CD14-positive monocyte (primary cell): Measurements from ENCODE around the gene GAN. TPM values are rescaled to one million over a fixed set of nuclear protein-coding genes. Genes with fewer than 3 reads are reported as not detected.

Source experiments
- DNase-seq, 3 donors: peaks; one replicate each; pipeline ENCODE4 v3.0.0-alpha.2; 2011 to 2022
- H2AFZ ChIP-seq: 2 replicates; pipeline ENCODE4 v1.6.0; 2012; ENCODE audit warnings: mild to moderate bottlenecking, low read depth, low read length, inconsistent platforms; ENCODE audit not compliant: insufficient read depth, poor library complexity, severe bottlenecking
- H3K27ac ChIP-seq, 2 donors: 1 replicate in 1 of 2; 2 replicates in 1 of 2; pipeline ENCODE4 v1.5.1; 2012 to 2013; ENCODE audit warnings: low read length in 2 of 2, control low read depth in 1 of 2, inconsistent platforms in 1 of 2, low read depth in 1 of 2, mild to moderate bottlenecking in 1 of 2
- H3K27me3 ChIP-seq, 2 donors: one replicate each; pipeline versions ENCODE4 v1.6.0 to v1.6.1; 2011 to 2013; ENCODE audit warnings: low read length in 2 of 2; ENCODE audit not compliant: control insufficient read depth in 2 of 2, insufficient read depth in 2 of 2
- H3K36me3 ChIP-seq, 2 donors: replicated peaks in 1 of 2; 1 replicate in 1 of 2; 2 replicates in 1 of 2; pipeline versions ENCODE4 v1.5.1 to v1.6.1; 2012 to 2013; ENCODE audit warnings: low read length in 2 of 2, control low read depth in 1 of 2, inconsistent platforms in 1 of 2, mild to moderate bottlenecking in 1 of 2; ENCODE audit not compliant: insufficient read depth in 2 of 2, control insufficient read depth in 1 of 2
- H3K4me1 ChIP-seq, 2 donors: 1 replicate in 1 of 2; 2 replicates in 1 of 2; pipeline versions ENCODE4 v1.5.1 to v1.6.1; 2012 to 2013; ENCODE audit warnings: low read length in 2 of 2, control low read depth in 1 of 2, inconsistent platforms in 1 of 2, mild to moderate bottlenecking in 1 of 2, moderate library complexity in 1 of 2; ENCODE audit not compliant: insufficient read depth in 2 of 2, control insufficient read depth in 1 of 2
- H3K4me2 ChIP-seq: replicated peaks from 2 replicates; pipeline ENCODE3; 2012; ENCODE audit warnings: low read length, moderate library complexity, mild to moderate bottlenecking; ENCODE audit not compliant: poor library complexity, severe bottlenecking; ENCODE audit errors: extremely low read depth
- H3K4me3 ChIP-seq, 3 experiments: fragments of 200-600 bp in 1 of 3; sonication (generic) in 1 of 3; replicated peaks in 1 of 3; 1 replicate in 2 of 3; 2 replicates in 1 of 3; pipeline ENCODE4 v1.5.1; 2011 to 2013; ENCODE audit warnings: low read length in 3 of 3, mild to moderate bottlenecking in 3 of 3, control low read depth in 2 of 3, low read depth in 2 of 3, inconsistent platforms in 1 of 3, moderate library complexity in 1 of 3
- H3K79me2 ChIP-seq: 2 replicates; pipeline ENCODE4 v1.6.0; 2012; ENCODE audit warnings: mild to moderate bottlenecking, control low read depth, inconsistent platforms, low read length, moderate library complexity; ENCODE audit not compliant: insufficient read depth
- H3K9ac ChIP-seq: 2 replicates; pipeline ENCODE4 v1.6.0; 2017; ENCODE audit warnings: low read length, mild to moderate bottlenecking; ENCODE audit not compliant: insufficient read depth, poor library complexity, severe bottlenecking
- H3K9me3 ChIP-seq, 2 donors: replicated peaks in 1 of 2; 1 replicate in 1 of 2; 2 replicates in 1 of 2; pipeline versions ENCODE4 v1.5.1 to v1.6.1; 2012 to 2013; ENCODE audit warnings: low read length in 2 of 2, control low read depth in 1 of 2; ENCODE audit not compliant: control insufficient read depth in 1 of 2, insufficient read depth in 1 of 2
- H4K20me1 ChIP-seq: 2 replicates; pipeline ENCODE4 v1.6.0; 2012; ENCODE audit warnings: mild to moderate bottlenecking, low read length, control low read depth, moderate library complexity; ENCODE audit not compliant: insufficient read depth
- H3K27ac Mint-ChIP-seq, 7 donors: one replicate each; pipeline ENCODE4 v1.8.0; 2020; ENCODE audit warnings: mild to moderate bottlenecking in 7 of 7, mixed read lengths in 7 of 7, moderate library complexity in 6 of 7, inconsistent platforms in 2 of 7
- H3K27me3 Mint-ChIP-seq, 3 donors: one replicate each; pipeline ENCODE4 v1.8.0; 2021 to 2022; ENCODE audit warnings: low read depth in 3 of 3, mild to moderate bottlenecking in 3 of 3, mixed read lengths in 3 of 3, moderate library complexity in 3 of 3, inconsistent platforms in 1 of 3
- H3K36me3 Mint-ChIP-seq, 2 donors: one replicate each; pipeline ENCODE4 v1.8.0; 2020; ENCODE audit warnings: mixed read lengths in 2 of 2, inconsistent platforms in 1 of 2, mild to moderate bottlenecking in 1 of 2
- H3K4me1 Mint-ChIP-seq: one replicate; pipeline ENCODE4 v1.8.0; 2020; ENCODE audit warnings: mild to moderate bottlenecking, mixed read lengths
- H3K4me3 Mint-ChIP-seq, 2 donors: one replicate each; pipeline ENCODE4 v1.8.0; 2020; ENCODE audit warnings: mild to moderate bottlenecking in 2 of 2, mixed read lengths in 2 of 2, moderate library complexity in 1 of 2
- H3K9me3 Mint-ChIP-seq, 7 donors: one replicate each; pipeline ENCODE4 v1.8.0; 2020 to 2022; ENCODE audit warnings: mixed read lengths in 7 of 7, mild to moderate bottlenecking in 6 of 7, moderate library complexity in 6 of 7, inconsistent platforms in 2 of 7
- WGBS: methylation state at CpG from one replicate; pipeline ENCODE4 v1.1.5; 2013; ENCODE audit warnings: missing lambda C conversion rate; ENCODE audit not compliant: insufficient coverage; 5-methylcytosine and 5-hydroxymethylcytosine counted together
- intact Hi-C, 2 donors: fragments of 100-400 bp; cut with micrococcal nuclease; formaldehyde crosslinking; loops; one replicate each; pipeline versions ENCODE4 v1.15.0 to v1.15.1; 2023
- polyA plus RNA-seq, 3 donors: library from polyadenylated mRNA; depleted of rRNA in 1 of 3; unstranded in 2 of 3; stranded (reverse) in 1 of 3; fragments of 300-500 nt in 2 of 3; fragments of >200 nt in 1 of 3; fragmentation: Illumina TruSeq in 2 of 3; gene quantifications; 1 replicate in 2 of 3; 2 replicates in 1 of 3; pipeline ENCODE4 v1.2.3, GENCODE V29; 2012 to 2021
- TF ChIP-seq, protein P1 (sequence below): fragments of 200-600 bp; IDR thresholded peaks from one replicate; pipeline ENCODE4 v1.8.0; 2022; ENCODE audit warnings: antibody characterized with exemption, mild to moderate bottlenecking

GAN gene
- polyA plus RNA-seq, 3 donors: 0.89 to 1.2 (median 1.0) TPM

DNA sequence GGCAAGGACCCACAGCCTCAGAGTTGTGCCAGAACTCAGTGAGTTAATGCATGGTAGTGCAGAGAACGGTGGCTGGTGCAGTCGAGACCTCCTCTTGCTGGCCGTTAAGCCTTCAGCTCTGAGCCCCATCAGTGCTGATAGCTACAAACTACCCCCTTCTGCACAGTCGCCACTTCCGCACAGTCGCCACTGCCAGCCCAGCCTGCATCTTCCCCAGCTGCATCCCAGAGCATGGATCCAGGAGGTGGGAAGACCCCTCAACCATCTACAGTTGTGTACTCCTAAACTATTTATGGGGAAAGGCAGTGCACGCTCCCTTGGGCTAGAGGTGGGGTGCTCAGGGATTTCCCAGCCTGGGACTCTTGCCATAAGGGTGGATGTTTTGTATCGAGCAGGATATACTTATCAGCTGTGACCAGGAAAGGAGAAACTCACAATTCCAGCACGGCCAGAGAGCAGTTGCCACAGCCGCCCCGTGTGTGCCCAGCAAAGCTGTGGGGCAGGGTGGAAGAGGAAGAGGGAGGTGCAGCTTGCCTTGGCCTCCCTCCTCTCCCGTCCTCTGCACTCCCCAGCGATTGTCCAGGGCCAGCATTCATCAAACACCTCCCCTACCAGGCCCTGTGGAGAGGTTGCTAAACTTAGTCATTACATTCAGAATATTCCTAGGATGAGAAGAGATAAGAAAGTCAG lies 80.3 kb downstream of the GAN start:
- Histone ChIP-seq H3K36me3 (peaks cover 4 to 9% of the 10 kb centered on the region in 2 donors), H3K4me2 (no peak overlapping the region), H2AFZ (no peak overlapping the region), H3K79me2 (no peaks in the 10 kb centered on the region), H3K9me3 (peaks cover 0 to 5% of the 10 kb centered on the region in 2 donors), H3K27ac (no peak overlapping the region), H3K27me3 (no peaks in the 10 kb centered on the region), H3K4me1 (no peaks in the 10 kb centered on the region), H3K9ac (no peak overlapping the region), H3K4me3 (no peak overlapping the region), H4K20me1 (no peaks in the 10 kb centered on the region)
- Mint-ChIP-seq H3K27ac (no peak overlapping the region), H3K9me3 (peaks cover 3 to 12% (median 7%) of the 10 kb centered on the region in 7 donors), H3K4me3 (no peak overlapping the region), H3K4me1 (peaks cover 2% of the 10 kb centered on the region), H3K36me3 (peaks cover 11 to 12% of the 10 kb centered on the region in 2 donors), H3K27me3 (peaks cover 4 to 8% (median 5%) of the 10 kb centered on the region in 3 donors)
- no peak for DNase-seq
- 94% methylated on average over 7 of the region's 13 CpGs for WGBS
- TF ChIP-seq, protein P1, sequence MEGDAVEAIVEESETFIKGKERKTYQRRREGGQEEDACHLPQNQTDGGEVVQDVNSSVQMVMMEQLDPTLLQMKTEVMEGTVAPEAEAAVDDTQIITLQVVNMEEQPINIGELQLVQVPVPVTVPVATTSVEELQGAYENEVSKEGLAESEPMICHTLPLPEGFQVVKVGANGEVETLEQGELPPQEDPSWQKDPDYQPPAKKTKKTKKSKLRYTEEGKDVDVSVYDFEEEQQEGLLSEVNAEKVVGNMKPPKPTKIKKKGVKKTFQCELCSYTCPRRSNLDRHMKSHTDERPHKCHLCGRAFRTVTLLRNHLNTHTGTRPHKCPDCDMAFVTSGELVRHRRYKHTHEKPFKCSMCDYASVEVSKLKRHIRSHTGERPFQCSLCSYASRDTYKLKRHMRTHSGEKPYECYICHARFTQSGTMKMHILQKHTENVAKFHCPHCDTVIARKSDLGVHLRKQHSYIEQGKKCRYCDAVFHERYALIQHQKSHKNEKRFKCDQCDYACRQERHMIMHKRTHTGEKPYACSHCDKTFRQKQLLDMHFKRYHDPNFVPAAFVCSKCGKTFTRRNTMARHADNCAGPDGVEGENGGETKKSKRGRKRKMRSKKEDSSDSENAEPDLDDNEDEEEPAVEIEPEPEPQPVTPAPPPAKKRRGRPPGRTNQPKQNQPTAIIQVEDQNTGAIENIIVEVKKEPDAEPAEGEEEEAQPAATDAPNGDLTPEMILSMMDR: no peak
- intact Hi-C loops: no loop called here

DNA sequence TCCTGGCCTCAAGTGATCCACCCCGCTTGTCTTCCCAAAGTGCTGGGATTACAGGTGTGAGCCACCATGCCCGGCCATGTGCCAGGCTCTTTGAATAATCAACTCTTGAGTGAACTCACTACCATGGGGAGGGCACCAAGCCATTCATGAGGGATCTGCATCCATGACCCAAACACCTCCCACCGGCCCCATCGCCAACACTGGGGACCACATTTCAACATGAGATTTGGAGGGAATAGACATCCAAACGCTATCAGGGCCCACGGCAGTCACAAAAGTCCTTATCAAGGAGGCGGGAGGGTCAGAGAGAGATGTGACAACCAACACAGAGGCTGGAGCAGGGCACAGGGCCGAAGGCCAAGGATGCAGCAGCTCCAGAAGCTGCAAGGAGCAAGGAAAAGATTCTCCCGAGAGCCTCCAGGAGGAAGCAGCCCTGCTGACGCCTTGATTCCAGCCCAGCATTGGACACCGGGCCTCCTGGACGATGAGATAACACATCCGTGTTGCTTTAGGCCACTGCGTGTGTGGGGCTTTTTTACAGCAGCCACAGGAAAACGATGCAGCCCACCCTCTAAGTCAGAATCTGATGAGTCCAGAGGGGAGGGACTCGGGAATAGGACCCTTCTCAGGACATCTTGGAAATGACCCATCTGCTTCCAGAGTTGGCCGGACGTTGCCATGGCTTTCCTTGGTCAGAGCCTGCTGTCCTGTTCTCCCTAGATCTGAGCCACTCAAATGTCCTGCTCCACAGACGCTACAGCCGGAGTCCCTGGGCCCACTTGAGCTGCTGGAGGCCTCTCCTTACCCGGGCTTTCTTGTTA lies 82.5 kb downstream of the GAN start:
- Mint-ChIP-seq H3K27ac (peak overlapping the region in 1 of 7 donors; percentile 60), H3K4me1 (peaks cover 2% of the 10 kb centered on the region)

More for the DNA sequence above, 82.5 kb downstream of the GAN start:
- no peaks in the 10 kb centered on the region for H4K20me1 ChIP-seq
- H2AFZ ChIP-seq: no peak overlapping the region
- DNase-seq: no peak
- peaks cover 0 to 5% of the 10 kb centered on the region in 2 donors for H3K9me3 ChIP-seq
- intact Hi-C loops: no loop called here
- H3K36me3 Mint-ChIP-seq: no peaks in the 10 kb centered on the region
- no peaks in the 10 kb centered on the region for H3K79me2 ChIP-seq
- no peak overlapping the region for H3K4me3 ChIP-seq
- peaks cover 4 to 8% (median 8%) of the 10 kb centered on the region in 3 donors for H3K27me3 Mint-ChIP-seq
- no peak overlapping the region for H3K4me3 Mint-ChIP-seq
- H3K27me3 ChIP-seq: no peaks in the 10 kb centered on the region
- H3K27ac ChIP-seq: no peak overlapping the region
- H3K4me1 ChIP-seq: no peaks in the 10 kb centered on the region
- H3K9ac ChIP-seq: no peak overlapping the region
- peaks cover 3 to 13% (median 9%) of the 10 kb centered on the region in 7 donors for H3K9me3 Mint-ChIP-seq
- TF ChIP-seq, protein P1: no peak
- H3K36me3 ChIP-seq: no peaks in the 10 kb centered on the region
- no peak overlapping the region for H3K4me2 ChIP-seq
- 93% methylated on average over 19 of the region's 21 CpGs for WGBS
